SK-N-MC (cell line): ENCODE measurements around the gene MPO.

Experiments
- EZH2 ChIP-seq: fragments of 200-600 bp; sonication (generic); IDR thresholded peaks from one replicate; pipeline ENCODE4 v1.6.1; 2017; ENCODE audit warnings: antibody characterized with exemption
- FOXP2 ChIP-seq: optimal IDR thresholded peaks from 2 replicates; pipeline ENCODE3; 2011; ENCODE audit warnings: mild to moderate bottlenecking, moderate library complexity; ENCODE audit not compliant: insufficient read depth; ENCODE audit errors: extremely low read length, control extremely low read depth
- POLR2AphosphoS5 ChIP-seq: IDR thresholded peaks from 2 replicates; pipeline ENCODE4 v1.6.1; 2012; ENCODE audit warnings: mild to moderate bottlenecking, low read depth, low read length, borderline replicate concordance

GRCh38 chr17:58285422-58285810 lies 4.7 kb upstream of the MPO start:
- TF ChIP-seq POLR2AphosphoS5 (no peak), EZH2 (no peak), FOXP2 (no peak)
